Loucy (cell line): ENCODE data around the gene RPL28.

Experiments used
- EZH2phosphoT487 ChIP-seq: fragments of 200-600 bp; IDR thresholded peaks from 2 replicates; pipeline ENCODE4 v1.6.1; 2018; ENCODE audit warnings: antibody characterized with exemption, mild to moderate bottlenecking, moderate library complexity, borderline replicate concordance
- TF ChIP-seq, protein P1 (sequence below): fragments of 200-600 bp; sonication (generic); conservative IDR thresholded peaks from 2 replicates; pipeline ENCODE4 v1.5.1; 2014; ENCODE audit warnings: mild to moderate bottlenecking, antibody characterized with exemption, low read length

- TF ChIP-seq, protein P1, sequence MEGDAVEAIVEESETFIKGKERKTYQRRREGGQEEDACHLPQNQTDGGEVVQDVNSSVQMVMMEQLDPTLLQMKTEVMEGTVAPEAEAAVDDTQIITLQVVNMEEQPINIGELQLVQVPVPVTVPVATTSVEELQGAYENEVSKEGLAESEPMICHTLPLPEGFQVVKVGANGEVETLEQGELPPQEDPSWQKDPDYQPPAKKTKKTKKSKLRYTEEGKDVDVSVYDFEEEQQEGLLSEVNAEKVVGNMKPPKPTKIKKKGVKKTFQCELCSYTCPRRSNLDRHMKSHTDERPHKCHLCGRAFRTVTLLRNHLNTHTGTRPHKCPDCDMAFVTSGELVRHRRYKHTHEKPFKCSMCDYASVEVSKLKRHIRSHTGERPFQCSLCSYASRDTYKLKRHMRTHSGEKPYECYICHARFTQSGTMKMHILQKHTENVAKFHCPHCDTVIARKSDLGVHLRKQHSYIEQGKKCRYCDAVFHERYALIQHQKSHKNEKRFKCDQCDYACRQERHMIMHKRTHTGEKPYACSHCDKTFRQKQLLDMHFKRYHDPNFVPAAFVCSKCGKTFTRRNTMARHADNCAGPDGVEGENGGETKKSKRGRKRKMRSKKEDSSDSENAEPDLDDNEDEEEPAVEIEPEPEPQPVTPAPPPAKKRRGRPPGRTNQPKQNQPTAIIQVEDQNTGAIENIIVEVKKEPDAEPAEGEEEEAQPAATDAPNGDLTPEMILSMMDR, result no peak
- no peak for TF ChIP-seq EZH2phosphoT487
These were observed 54.8 kb downstream of the RPL28 start for GRCh38 chr19:55440411-55441105.
